Erythroblast (primary cell): Measurements from ENCODE around the gene MAEA.

Experiments
- GATA1 ChIP-seq: IDR thresholded peaks from 2 replicates; pipeline ENCODE4 v1.6.1; 2011; ENCODE audit warnings: low read depth, mild to moderate bottlenecking, control low read depth, low read length, moderate library complexity
- POLR2A ChIP-seq: IDR thresholded peaks from 2 replicates; pipeline ENCODE4 v1.6.1; 2011; ENCODE audit warnings: mild to moderate bottlenecking, low read length

- TF ChIP-seq POLR2A (no peak), GATA1 (no peak)
Measured at GRCh38 chr4:1337376-1337831, 47.7 kb downstream of the MAEA start.
